ENCODE measurements around the gene CENPM. TPM values are rescaled to one million over a fixed set of nuclear protein-coding genes. Genes with fewer than 3 reads are reported as not detected.

Gene CENPM
- total RNA-seq, 2 donors from 2014 or later, result 28.5 to 43.1 TPM

- H3K4me1 Mint-ChIP-seq, result no peaks in the 10 kb centered on the region
- Histone ChIP-seq H3K36me3 (ENCODE audit: control insufficient read depth, insufficient read depth, low read length) (no peaks in the 10 kb centered on the region), H3K9ac (ENCODE audit: extremely low read depth, low read length, poor library complexity, severe bottlenecking) (no peak overlapping the region), H3K27me3 (ENCODE audit: control insufficient read depth, insufficient read depth, low read length, poor library complexity, severe bottlenecking) (peaks cover 37% of the 10 kb centered on the region), H3K4me3 (ENCODE audit: low read length) (no peak overlapping the region), H3K9me3 (ENCODE audit: control insufficient read depth, low read length) (no peaks in the 10 kb centered on the region), H3K4me1 (ENCODE audit: control insufficient read depth, insufficient read depth, low read length) (no peaks in the 10 kb centered on the region), H3K27ac (ENCODE audit: low read depth, low read length) (no peak overlapping the region)
- WGBS, 2 experiments (ENCODE audit: insufficient coverage in 1 of 2, insufficient read length in 1 of 2), result 7 to 24% methylated on average over 7 to 40 of the region's 48 CpGs
- H3K27ac Mint-ChIP-seq, result no peak overlapping the region
- H3K4me3 Mint-ChIP-seq, result peak overlapping the region; percentile 43
- H3K9me3 Mint-ChIP-seq, result no peaks in the 10 kb centered on the region
- DNase-seq, result peak; percentile 95
- H3K27me3 Mint-ChIP-seq (ENCODE audit: insufficient read depth), result peaks cover 68% of the 10 kb centered on the region
- H3K36me3 Mint-ChIP-seq (ENCODE audit: low read depth), result no peaks in the 10 kb centered on the region
- TF ChIP-seq, protein P1, sequence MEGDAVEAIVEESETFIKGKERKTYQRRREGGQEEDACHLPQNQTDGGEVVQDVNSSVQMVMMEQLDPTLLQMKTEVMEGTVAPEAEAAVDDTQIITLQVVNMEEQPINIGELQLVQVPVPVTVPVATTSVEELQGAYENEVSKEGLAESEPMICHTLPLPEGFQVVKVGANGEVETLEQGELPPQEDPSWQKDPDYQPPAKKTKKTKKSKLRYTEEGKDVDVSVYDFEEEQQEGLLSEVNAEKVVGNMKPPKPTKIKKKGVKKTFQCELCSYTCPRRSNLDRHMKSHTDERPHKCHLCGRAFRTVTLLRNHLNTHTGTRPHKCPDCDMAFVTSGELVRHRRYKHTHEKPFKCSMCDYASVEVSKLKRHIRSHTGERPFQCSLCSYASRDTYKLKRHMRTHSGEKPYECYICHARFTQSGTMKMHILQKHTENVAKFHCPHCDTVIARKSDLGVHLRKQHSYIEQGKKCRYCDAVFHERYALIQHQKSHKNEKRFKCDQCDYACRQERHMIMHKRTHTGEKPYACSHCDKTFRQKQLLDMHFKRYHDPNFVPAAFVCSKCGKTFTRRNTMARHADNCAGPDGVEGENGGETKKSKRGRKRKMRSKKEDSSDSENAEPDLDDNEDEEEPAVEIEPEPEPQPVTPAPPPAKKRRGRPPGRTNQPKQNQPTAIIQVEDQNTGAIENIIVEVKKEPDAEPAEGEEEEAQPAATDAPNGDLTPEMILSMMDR (conservative IDR thresholded peaks at IDR 0.05), result peak; percentile 89
These were observed 21.0 kb downstream of the CENPM start for GRCh38 chr22:41925783-41926460.

GRCh38 chr22:41923595-41924276, 23.2 kb downstream of the CENPM start:
- Histone ChIP-seq H3K27ac (ENCODE audit: low read depth, low read length) (no peak overlapping the region), H3K9ac (ENCODE audit: extremely low read depth, low read length, poor library complexity, severe bottlenecking) (no peak overlapping the region), H3K4me1 (ENCODE audit: control insufficient read depth, insufficient read depth, low read length) (no peaks in the 10 kb centered on the region), H3K4me3 (ENCODE audit: low read length) (no peak overlapping the region), H3K27me3 (ENCODE audit: control insufficient read depth, insufficient read depth, low read length, poor library complexity, severe bottlenecking) (peaks cover 49% of the 10 kb centered on the region), H3K9me3 (ENCODE audit: control insufficient read depth, low read length) (no peaks in the 10 kb centered on the region), H3K36me3 (ENCODE audit: control insufficient read depth, insufficient read depth, low read length) (no peaks in the 10 kb centered on the region)
- H3K4me1 Mint-ChIP-seq, result no peaks in the 10 kb centered on the region
- no peak for DNase-seq
- TF ChIP-seq, protein P1 (conservative IDR thresholded peaks at IDR 0.05), result no peak
- H3K36me3 Mint-ChIP-seq (ENCODE audit: low read depth), result no peaks in the 10 kb centered on the region
- H3K4me3 Mint-ChIP-seq, result no peak overlapping the region
- no peaks in the 10 kb centered on the region for H3K9me3 Mint-ChIP-seq
- H3K27me3 Mint-ChIP-seq (ENCODE audit: insufficient read depth), result peaks cover 73% of the 10 kb centered on the region
- no peak overlapping the region for H3K27ac Mint-ChIP-seq
- WGBS, 2 experiments (ENCODE audit: insufficient coverage in 1 of 2, insufficient read length in 1 of 2), result 86 to 89% methylated on average over 10 to 14 of the region's 14 CpGs

- H3K4me3 ChIP-seq (ENCODE audit: low read length), result no peak overlapping the region
- peaks cover 56% of the 10 kb centered on the region for H3K27me3 ChIP-seq (ENCODE audit: control insufficient read depth, insufficient read depth, low read length, poor library complexity, severe bottlenecking)
- H3K4me3 Mint-ChIP-seq, result no peak overlapping the region
- no peak overlapping the region for H3K27ac ChIP-seq (ENCODE audit: low read depth, low read length)
- peaks cover 75% of the 10 kb centered on the region for H3K27me3 Mint-ChIP-seq (ENCODE audit: insufficient read depth)
- H3K36me3 ChIP-seq (ENCODE audit: control insufficient read depth, insufficient read depth, low read length), result no peaks in the 10 kb centered on the region
- DNase-seq, result no peak
- H3K9ac ChIP-seq (ENCODE audit: extremely low read depth, low read length, poor library complexity, severe bottlenecking), result no peak overlapping the region
- H3K27ac Mint-ChIP-seq, result no peak overlapping the region
- H3K9me3 Mint-ChIP-seq, result no peaks in the 10 kb centered on the region
- no peaks in the 10 kb centered on the region for H3K4me1 ChIP-seq (ENCODE audit: control insufficient read depth, insufficient read depth, low read length)
- TF ChIP-seq, protein P1 (conservative IDR thresholded peaks at IDR 0.05), result no peak
- H3K4me1 Mint-ChIP-seq, result no peaks in the 10 kb centered on the region
- H3K36me3 Mint-ChIP-seq (ENCODE audit: low read depth), result no peaks in the 10 kb centered on the region
- WGBS, 2 experiments (ENCODE audit: insufficient coverage in 1 of 2, insufficient read length in 1 of 2), result 90 to 92% methylated on average over 2 to 4 of the region's 4 CpGs
- H3K9me3 ChIP-seq (ENCODE audit: control insufficient read depth, low read length), result no peaks in the 10 kb centered on the region
These were observed 23.9 kb downstream of the CENPM start for GRCh38 chr22:41922940-41923594.
